HCT116 (cell line): ENCODE data around the gene STK24. TPM values are rescaled to one million over a fixed set of nuclear protein-coding genes. Genes with fewer than 3 reads are reported as not detected.
A peak's percentile ranks its signal among the peaks of the same experiment; 100 is the strongest.

ENCODE experiments used
- ATAC-seq: fragments of 200-7000 bp; cut with Tn5 transposase; 2 replicates; pipeline ENCODE4 v1.9.1; 2020; ENCODE audit warnings: mild to moderate bottlenecking, moderate library complexity
- BruUV-seq: library from RNA; stranded (reverse); fragments of 400-500 nt; replicated peaks from 2 replicates; lab custom pipeline; 2021; lab: Mats Ljungman, UMichigan
- CTCF ChIA-PET: fragments of 300-600 bp; sonication (Branson Sonifier 250); formaldehyde crosslinking; loops from one replicate; lab custom pipeline; 2021; ENCODE audit warnings: antibody characterized with exemption; lab: Charles Lee
- POLR2A ChIA-PET: fragments of 300-600, 350-600 bp; sonication (Branson Sonifier 250); formaldehyde crosslinking; loops from one replicate; lab custom pipeline; 2021; ENCODE audit warnings: antibody characterized with exemption; lab: Charles Lee
- RAD21 ChIA-PET, 2 experiments: fragments of 300-600 bp; sonication (Branson Sonifier 250); formaldehyde crosslinking; loops; one replicate each; lab custom pipeline; 2023; ENCODE audit warnings: low total read pairs in 2 of 2; ENCODE audit not compliant: uncharacterized antibody in 2 of 2, unreplicated experiment in 2 of 2, low non-redundant PET in 1 of 2; lab: Charles Lee
- DNase-seq: peaks from one replicate; pipeline ENCODE4 v3.0.0-alpha.2; 2010; ENCODE audit warnings: low read depth, low spot score
- H2AFZ ChIP-seq: fragments of 200-600 bp; shearing (Covaris generic), sonication (generic); 2 replicates; pipeline ENCODE4 v1.6.1; 2017; ENCODE audit warnings: low read depth, mixed run types, mixed read lengths, antibody characterized with exemption, low read length; ENCODE audit not compliant: poor library complexity, severe bottlenecking
- H3K27ac ChIP-seq: 2 replicates; pipeline ENCODE4 v1.5.1; 2012; ENCODE audit warnings: low read depth, low read length
- H3K27me3 ChIP-seq: fragments of 200-600 bp; sonication (generic); 2 replicates; pipeline ENCODE4 v1.6.1; 2016; ENCODE audit warnings: mixed run types, low read length, mixed read lengths; ENCODE audit not compliant: insufficient read depth
- H3K36me3 ChIP-seq, 2 experiments: fragments of 200-500 bp in 1 of 2; fragments of 200-600 bp in 1 of 2; sonication (Bioruptor generic) in 1 of 2; sonication (generic) in 1 of 2; 2 replicates each; pipeline versions ENCODE4 v1.5.1 to v1.6.1; 2014 to 2016; ENCODE audit warnings: low read length in 2 of 2, inconsistent platforms in 1 of 2, mixed read lengths in 1 of 2, mixed run types in 1 of 2; ENCODE audit not compliant: insufficient read depth in 2 of 2, control insufficient read depth in 1 of 2
- H3K4me1 ChIP-seq, 2 experiments: fragments of 200-600 bp in 1 of 2; sonication (generic) in 1 of 2; 2 replicates each; pipeline versions ENCODE4 v1.5.1 to v1.6.1; 2012 to 2017; ENCODE audit warnings: low read length in 2 of 2, inconsistent platforms in 1 of 2, mild to moderate bottlenecking in 1 of 2, mixed read lengths in 1 of 2, mixed run types in 1 of 2, moderate library complexity in 1 of 2; ENCODE audit not compliant: insufficient read depth in 2 of 2, control insufficient read depth in 1 of 2
- H3K4me2 ChIP-seq: fragments of 200-600 bp; sonication (generic); 2 replicates; pipeline ENCODE4 v1.6.1; 2017; ENCODE audit warnings: mixed run types, low read length, mixed read lengths
- H3K4me3 ChIP-seq, 2 experiments: fragments of 200-600 bp in 1 of 2; sonication (generic) in 1 of 2; replicated peaks in 1 of 2; 2 replicates each; pipeline ENCODE4 v1.5.1; 2011 to 2016; ENCODE audit warnings: low read length in 2 of 2, control low read depth in 1 of 2, low read depth in 1 of 2, mild to moderate bottlenecking in 1 of 2, mixed read lengths in 1 of 2, mixed run types in 1 of 2
- H3K79me2 ChIP-seq: fragments of 200-600 bp; sonication (generic); 2 replicates; pipeline ENCODE4 v1.6.1; 2017; ENCODE audit warnings: mild to moderate bottlenecking, mixed run types, low read length, moderate library complexity, mixed read lengths; ENCODE audit not compliant: insufficient read depth
- H3K9ac ChIP-seq: fragments of 200-600 bp; sonication (generic); 2 replicates; pipeline ENCODE4 v1.6.1; 2016; ENCODE audit warnings: low read length, mixed read lengths
- H3K9me2 ChIP-seq: fragments of 200-600 bp; sonication (generic), shearing (Covaris generic); 2 replicates; pipeline ENCODE4 v1.6.1; 2017; ENCODE audit warnings: mixed run types, mild to moderate bottlenecking, moderate library complexity; ENCODE audit not compliant: insufficient read depth
- H3K9me3 ChIP-seq, 2 experiments: fragments of 200-500 bp in 1 of 2; fragments of 200-600 bp in 1 of 2; sonication (Bioruptor generic) in 1 of 2; sonication (generic) in 1 of 2; 2 replicates each; pipeline ENCODE4 v1.6.1; 2014 to 2017; ENCODE audit warnings: low read length in 2 of 2, mixed read lengths in 2 of 2, inconsistent platforms in 1 of 2, low read depth in 1 of 2, mild to moderate bottlenecking in 1 of 2, mixed run types in 1 of 2, moderate library complexity in 1 of 2; ENCODE audit not compliant: control insufficient read depth in 1 of 2, insufficient read depth in 1 of 2
- H4K20me1 ChIP-seq: fragments of 200-600 bp; sonication (generic), shearing (Covaris generic); 2 replicates; pipeline ENCODE4 v1.6.1; 2017; ENCODE audit warnings: mixed run types, mild to moderate bottlenecking, moderate library complexity; ENCODE audit not compliant: insufficient read depth
- CBX3 ChIP-seq: IDR thresholded peaks from 2 replicates; pipeline ENCODE4 v1.6.1; 2012; ENCODE audit warnings: low read depth
- CEBPB ChIP-seq: IDR thresholded peaks from 2 replicates; pipeline ENCODE4 v1.6.1; 2012; ENCODE audit warnings: low read depth
- ELF1 ChIP-seq: IDR thresholded peaks from 2 replicates; pipeline ENCODE4 v1.6.1; 2012; ENCODE audit warnings: low read depth, borderline replicate concordance
- EZH2phosphoT487 ChIP-seq: fragments of 200-600 bp; IDR thresholded peaks from 2 replicates; pipeline ENCODE4 v1.6.1; 2018; ENCODE audit warnings: antibody characterized with exemption, borderline replicate concordance
- FOSL1 ChIP-seq: IDR thresholded peaks from 2 replicates; pipeline ENCODE4 v1.6.1; 2012; ENCODE audit warnings: low read depth
- MAX ChIP-seq: IDR thresholded peaks from 2 replicates; pipeline ENCODE4 v1.6.1; 2012
- POLR2A ChIP-seq: IDR thresholded peaks from 2 replicates; pipeline ENCODE4 v1.7.0; 2011; ENCODE audit warnings: borderline replicate concordance; ENCODE audit not compliant: insufficient read depth, insufficient read length; ENCODE audit errors: extremely low read depth
- POLR2AphosphoS5 ChIP-seq: IDR thresholded peaks from 2 replicates; pipeline ENCODE4 v1.6.1; 2011; ENCODE audit warnings: mild to moderate bottlenecking, low read depth, low read length, moderate library complexity
- RAD21 ChIP-seq: IDR thresholded peaks from 2 replicates; pipeline ENCODE4 v1.6.1; 2012; ENCODE audit warnings: low read depth, mild to moderate bottlenecking
- SIN3A ChIP-seq: IDR thresholded peaks from 2 replicates; pipeline ENCODE4 v1.6.1; 2012; ENCODE audit warnings: low read depth
- SP1 ChIP-seq: IDR thresholded peaks from 2 replicates; pipeline ENCODE4 v1.6.1; 2012; ENCODE audit warnings: low read depth
- SRF ChIP-seq: IDR thresholded peaks from 2 replicates; pipeline ENCODE4 v1.6.1; 2012; ENCODE audit warnings: low read depth
- TCF7L2 ChIP-seq: IDR thresholded peaks from 2 replicates; pipeline ENCODE4 v1.7.0; 2011; ENCODE audit warnings: borderline replicate concordance, inconsistent platforms; ENCODE audit not compliant: insufficient read depth, insufficient read length; ENCODE audit errors: extremely low read depth
- ZFX ChIP-seq: fragments of 450-650 bp; IDR thresholded peaks from 2 replicates; pipeline ENCODE4 v1.6.1; 2017
- intact Hi-C: fragments of 100-400 bp; cut with micrococcal nuclease; formaldehyde crosslinking; loops from 2 replicates; pipeline ENCODE4 v1.10.0; 2022
- total RNA-seq: library from RNA; stranded (reverse); gene quantifications from one replicate; pipeline ENCODE4 v1.2.1, GENCODE V29; 2021; ENCODE audit not compliant: unreplicated experiment
- TF ChIP-seq, protein P1 (sequence below), 3 experiments: fragments of 200-600 bp in 1 of 3; sonication (generic) in 1 of 3; IDR thresholded peaks in 2 of 3; conservative IDR thresholded peaks in 1 of 3; 2 replicates each; pipeline ENCODE4 v1.5.1; 2012 to 2017; ENCODE audit warnings: low read depth in 2 of 3, low read length in 2 of 3, antibody characterized with exemption in 1 of 3, borderline replicate concordance in 1 of 3, control low read depth in 1 of 3, mild to moderate bottlenecking in 1 of 3, mixed read lengths in 1 of 3, mixed run types in 1 of 3, moderate library complexity in 1 of 3; ENCODE audit not compliant: insufficient read depth in 1 of 3
- TF ChIP-seq, protein P2 (sequence below): IDR thresholded peaks from 2 replicates; pipeline ENCODE4 v1.6.1; 2012
- TF ChIP-seq, protein P3 (sequence below): IDR thresholded peaks from 2 replicates; pipeline ENCODE4 v1.6.1; 2011; ENCODE audit warnings: mild to moderate bottlenecking, low read length, moderate library complexity; ENCODE audit not compliant: insufficient replicate concordance; ENCODE audit errors: extremely low read depth

The STK24 gene
- total RNA-seq, 1 experiment from 2014 or later = 137 TPM

GRCh38 chr13:98405107-98405571 lies 171.8 kb downstream of the STK24 start:
- no peak overlapping the region for H3K4me3 ChIP-seq
- H3K27me3 ChIP-seq = no peaks in the 10 kb centered on the region
- CTCF ChIA-PET = no interaction called here
- no peak overlapping the region for H2AFZ ChIP-seq
- ATAC-seq (peak; percentile 53; the same call in 1 of the 2 replicates), DNase-seq (no peak)
- H3K36me3 ChIP-seq = no peaks in the 10 kb centered on the region
- no peaks in the 10 kb centered on the region for H3K4me1 ChIP-seq
- intact Hi-C loops = no loop called here
- H3K4me2 ChIP-seq = no peak overlapping the region
- no TSS peak for BruUV-seq
- H4K20me1 ChIP-seq = no peaks in the 10 kb centered on the region
- POLR2A ChIA-PET = no interaction called here
- H3K9ac ChIP-seq = no peak overlapping the region
- H3K9me3 ChIP-seq = no peaks in the 10 kb centered on the region
- TF ChIP-seq, protein P1, sequence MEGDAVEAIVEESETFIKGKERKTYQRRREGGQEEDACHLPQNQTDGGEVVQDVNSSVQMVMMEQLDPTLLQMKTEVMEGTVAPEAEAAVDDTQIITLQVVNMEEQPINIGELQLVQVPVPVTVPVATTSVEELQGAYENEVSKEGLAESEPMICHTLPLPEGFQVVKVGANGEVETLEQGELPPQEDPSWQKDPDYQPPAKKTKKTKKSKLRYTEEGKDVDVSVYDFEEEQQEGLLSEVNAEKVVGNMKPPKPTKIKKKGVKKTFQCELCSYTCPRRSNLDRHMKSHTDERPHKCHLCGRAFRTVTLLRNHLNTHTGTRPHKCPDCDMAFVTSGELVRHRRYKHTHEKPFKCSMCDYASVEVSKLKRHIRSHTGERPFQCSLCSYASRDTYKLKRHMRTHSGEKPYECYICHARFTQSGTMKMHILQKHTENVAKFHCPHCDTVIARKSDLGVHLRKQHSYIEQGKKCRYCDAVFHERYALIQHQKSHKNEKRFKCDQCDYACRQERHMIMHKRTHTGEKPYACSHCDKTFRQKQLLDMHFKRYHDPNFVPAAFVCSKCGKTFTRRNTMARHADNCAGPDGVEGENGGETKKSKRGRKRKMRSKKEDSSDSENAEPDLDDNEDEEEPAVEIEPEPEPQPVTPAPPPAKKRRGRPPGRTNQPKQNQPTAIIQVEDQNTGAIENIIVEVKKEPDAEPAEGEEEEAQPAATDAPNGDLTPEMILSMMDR (IDR thresholded peaks at IDR 0.05 in 2 of 3, conservative IDR thresholded peaks at IDR 0.05 in 1 of 3; ENCODE audit: borderline replicate concordance in 1 of 3, insufficient read depth in 1 of 3, low read depth in 2 of 3, low read length in 2 of 3) = 0 out of 6 replicates have a peak, but pooled peaks of 1 of the 3 experiments have one; percentile 19
- TF ChIP-seq POLR2A (no peak), SIN3A (no peak), RAD21 (peak; percentile 32; the same call in 1 of the 2 replicates), TCF7L2 (no peak), SRF (no peak), SP1 (no peak), FOSL1 (no peak), POLR2AphosphoS5 (no peak), CBX3 (no peak), MAX (no peak), CEBPB (no peak), ZFX (no peak), ELF1 (no peak), EZH2phosphoT487 (no peak)
- TF ChIP-seq, protein P2, sequence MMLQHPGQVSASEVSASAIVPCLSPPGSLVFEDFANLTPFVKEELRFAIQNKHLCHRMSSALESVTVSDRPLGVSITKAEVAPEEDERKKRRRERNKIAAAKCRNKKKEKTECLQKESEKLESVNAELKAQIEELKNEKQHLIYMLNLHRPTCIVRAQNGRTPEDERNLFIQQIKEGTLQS = no peak
- TF ChIP-seq, protein P3, sequence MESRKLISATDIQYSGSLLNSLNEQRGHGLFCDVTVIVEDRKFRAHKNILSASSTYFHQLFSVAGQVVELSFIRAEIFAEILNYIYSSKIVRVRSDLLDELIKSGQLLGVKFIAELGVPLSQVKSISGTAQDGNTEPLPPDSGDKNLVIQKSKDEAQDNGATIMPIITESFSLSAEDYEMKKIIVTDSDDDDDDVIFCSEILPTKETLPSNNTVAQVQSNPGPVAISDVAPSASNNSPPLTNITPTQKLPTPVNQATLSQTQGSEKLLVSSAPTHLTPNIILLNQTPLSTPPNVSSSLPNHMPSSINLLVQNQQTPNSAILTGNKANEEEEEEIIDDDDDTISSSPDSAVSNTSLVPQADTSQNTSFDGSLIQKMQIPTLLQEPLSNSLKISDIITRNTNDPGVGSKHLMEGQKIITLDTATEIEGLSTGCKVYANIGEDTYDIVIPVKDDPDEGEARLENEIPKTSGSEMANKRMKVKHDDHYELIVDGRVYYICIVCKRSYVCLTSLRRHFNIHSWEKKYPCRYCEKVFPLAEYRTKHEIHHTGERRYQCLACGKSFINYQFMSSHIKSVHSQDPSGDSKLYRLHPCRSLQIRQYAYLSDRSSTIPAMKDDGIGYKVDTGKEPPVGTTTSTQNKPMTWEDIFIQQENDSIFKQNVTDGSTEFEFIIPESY = no peak
- H3K79me2 ChIP-seq = no peaks in the 10 kb centered on the region
- RAD21 ChIA-PET = no interaction called here
- no peak overlapping the region for H3K27ac ChIP-seq
- no peaks in the 10 kb centered on the region for H3K9me2 ChIP-seq
